Measurements from ENCODE around the gene ALDH9A1.
"Not testable (repeated sequence)": the region's sequence is repeated elsewhere in the genome, so short reads cannot be mapped to it uniquely, and the experiment has no call there.

The ALDH9A1 gene

GRCh38 chr1:165680773-165681172 lies 17.6 kb downstream of the ALDH9A1 start:
- no CpG with 5 or more reads among the region's 4 CpGs for WGBS, 2 donors (ENCODE audit: extremely low coverage in 2 of 2, insufficient read length in 2 of 2, insufficient replicate concordance in 1 of 2)
- not testable (repeated sequence) for H3K14ac ChIP-seq (ENCODE audit: low read length)

GRCh38 chr1:165680303-165680702 lies 18.1 kb downstream of the ALDH9A1 start:
- no peak overlapping the region for H3K9ac ChIP-seq (ENCODE audit: low read depth, low read length, poor library complexity)
- H3K4me1 ChIP-seq (ENCODE audit: control insufficient read depth in 2 of 2, insufficient read depth in 1 of 2, low read depth in 1 of 2, low read length in 2 of 2), result no peaks in the 10 kb centered on the region
- H4K8ac ChIP-seq (ENCODE audit: low read depth, low read length), result no peak overlapping the region
- no peak overlapping the region for H2AK5ac ChIP-seq (ENCODE audit: low read depth, low read length)
- H2BK12ac ChIP-seq (ENCODE audit: low read length), result no peak overlapping the region
- H2BK5ac ChIP-seq (ENCODE audit: low read length), result no peak overlapping the region
- no peak overlapping the region for H2BK15ac ChIP-seq (ENCODE audit: low read length)
- no peak overlapping the region for H3K23ac ChIP-seq (ENCODE audit: low read depth, low read length, poor library complexity)
- H3K14ac ChIP-seq (ENCODE audit: low read length), result no peak overlapping the region
- H3K4ac ChIP-seq (ENCODE audit: low read length), result no peak overlapping the region
- peaks cover 0 to 11% of the 10 kb centered on the region in 2 donors for H3K9me3 ChIP-seq (replicated peaks in 1 of 2; ENCODE audit: control insufficient read depth in 2 of 2, insufficient read depth in 1 of 2, low read depth in 1 of 2, low read length in 2 of 2)
- no peak overlapping the region for H3K4me2 ChIP-seq (ENCODE audit: insufficient read depth, low read length, poor library complexity, severe bottlenecking)
- peaks cover 2% of the 10 kb centered on the region for H3K79me1 ChIP-seq (ENCODE audit: low read depth, low read length)
- H3K4me3 ChIP-seq (ENCODE audit: low read length in 2 of 2), result no peak overlapping the region
- H2BK120ac ChIP-seq (ENCODE audit: low read depth, low read length), result no peak overlapping the region
- no peak overlapping the region for H2AFZ ChIP-seq (ENCODE audit: low read length)
- DNase-seq (ENCODE audit: low spot score), result no peak
- H4K91ac ChIP-seq (ENCODE audit: low read depth, low read length, poor library complexity), result no peak overlapping the region
- H3K36me3 ChIP-seq (replicated peaks in 1 of 2; ENCODE audit: control insufficient read depth in 2 of 2, insufficient read depth in 2 of 2, low read length in 2 of 2), result peaks cover 16 to 89% of the 10 kb centered on the region in 2 donors
- H3K27ac ChIP-seq (replicated peaks; ENCODE audit: low read length), result no peak overlapping the region
- no peak overlapping the region for H3K18ac ChIP-seq (ENCODE audit: low read length)
- H3K27me3 ChIP-seq (ENCODE audit: control insufficient read depth in 3 of 3, insufficient read depth in 3 of 3, low read depth in 1 of 3, low read length in 3 of 3), result no peaks in the 10 kb centered on the region
- no CpG with 5 or more reads among the region's 2 CpGs for WGBS, 2 donors (ENCODE audit: extremely low coverage in 2 of 2, insufficient read length in 2 of 2, insufficient replicate concordance in 1 of 2)

More at GRCh38 chr1:165680773-165681172, 17.6 kb downstream of the ALDH9A1 start:
- H2AK5ac ChIP-seq (ENCODE audit: low read depth, low read length); H3K79me1 ChIP-seq (ENCODE audit: low read depth, low read length); H2AFZ ChIP-seq (ENCODE audit: low read length); H3K4me3 ChIP-seq (ENCODE audit: low read length in 2 of 2); H3K27me3 ChIP-seq (ENCODE audit: control insufficient read depth in 3 of 3, insufficient read depth in 3 of 3, low read depth in 1 of 3, low read length in 3 of 3); H3K4me1 ChIP-seq (ENCODE audit: control insufficient read depth in 2 of 2, insufficient read depth in 1 of 2, low read depth in 1 of 2, low read length in 2 of 2); H3K27ac ChIP-seq (replicated peaks; ENCODE audit: low read length); H4K8ac ChIP-seq (ENCODE audit: low read depth, low read length); H3K4ac ChIP-seq (ENCODE audit: low read length); H2BK15ac ChIP-seq (ENCODE audit: low read length); DNase-seq (ENCODE audit: low spot score); H3K4me2 ChIP-seq (ENCODE audit: insufficient read depth, low read length, poor library complexity, severe bottlenecking); H4K91ac ChIP-seq (ENCODE audit: low read depth, low read length, poor library complexity); H3K18ac ChIP-seq (ENCODE audit: low read length); H3K9me3 ChIP-seq (replicated peaks in 1 of 2; ENCODE audit: control insufficient read depth in 2 of 2, insufficient read depth in 1 of 2, low read depth in 1 of 2, low read length in 2 of 2); H2BK5ac ChIP-seq (ENCODE audit: low read length); H2BK12ac ChIP-seq (ENCODE audit: low read length); H3K23ac ChIP-seq (ENCODE audit: low read depth, low read length, poor library complexity); H2BK120ac ChIP-seq (ENCODE audit: low read depth, low read length); H3K9ac ChIP-seq (ENCODE audit: low read depth, low read length, poor library complexity): not testable (repeated sequence)
- H3K36me3 ChIP-seq (replicated peaks in 1 of 2; ENCODE audit: control insufficient read depth in 2 of 2, insufficient read depth in 2 of 2, low read length in 2 of 2), result peaks cover 18 to 89% of the 10 kb centered on the region in 2 donors

- H3K36me3 ChIP-seq (replicated peaks in 1 of 2; ENCODE audit: control insufficient read depth in 2 of 2, insufficient read depth in 2 of 2, low read length in 2 of 2), result peaks cover 16 to 90% of the 10 kb centered on the region in 2 donors
- peaks cover 2% of the 10 kb centered on the region for H3K79me1 ChIP-seq (ENCODE audit: low read depth, low read length)
- no peak overlapping the region for H2BK120ac ChIP-seq (ENCODE audit: low read depth, low read length)
- H2BK5ac ChIP-seq (ENCODE audit: low read length), result no peak overlapping the region
- no peak overlapping the region for H3K4me3 ChIP-seq (ENCODE audit: low read length in 2 of 2)
- H3K9me3 ChIP-seq (replicated peaks in 1 of 2; ENCODE audit: control insufficient read depth in 2 of 2, insufficient read depth in 1 of 2, low read depth in 1 of 2, low read length in 2 of 2), result peaks cover 0 to 11% of the 10 kb centered on the region in 2 donors
- no peaks in the 10 kb centered on the region for H3K27me3 ChIP-seq (ENCODE audit: control insufficient read depth in 3 of 3, insufficient read depth in 3 of 3, low read depth in 1 of 3, low read length in 3 of 3)
- H2AK5ac ChIP-seq (ENCODE audit: low read depth, low read length), result no peak overlapping the region
- no peak overlapping the region for H3K23ac ChIP-seq (ENCODE audit: low read depth, low read length, poor library complexity)
- H2BK15ac ChIP-seq (ENCODE audit: low read length), result no peak overlapping the region
- H3K18ac ChIP-seq (ENCODE audit: low read length), result no peak overlapping the region
- H2BK12ac ChIP-seq (ENCODE audit: low read length), result no peak overlapping the region
- H3K4me1 ChIP-seq (ENCODE audit: control insufficient read depth in 2 of 2, insufficient read depth in 1 of 2, low read depth in 1 of 2, low read length in 2 of 2), result no peaks in the 10 kb centered on the region
- H4K8ac ChIP-seq (ENCODE audit: low read depth, low read length), result no peak overlapping the region
- no peak overlapping the region for H3K9ac ChIP-seq (ENCODE audit: low read depth, low read length, poor library complexity)
- H3K4ac ChIP-seq (ENCODE audit: low read length), result no peak overlapping the region
- no peak overlapping the region for H3K27ac ChIP-seq (replicated peaks; ENCODE audit: low read length)
- H3K4me2 ChIP-seq (ENCODE audit: insufficient read depth, low read length, poor library complexity, severe bottlenecking), result no peak overlapping the region
- no peak overlapping the region for H2AFZ ChIP-seq (ENCODE audit: low read length)
- no peak overlapping the region for H3K14ac ChIP-seq (ENCODE audit: low read length)
- DNase-seq (ENCODE audit: low spot score), result no peak
- H4K91ac ChIP-seq (ENCODE audit: low read depth, low read length, poor library complexity), result no peak overlapping the region
- no CpG with 5 or more reads among the region's 1 CpG for WGBS, 2 donors (ENCODE audit: extremely low coverage in 2 of 2, insufficient read length in 2 of 2, insufficient replicate concordance in 1 of 2)
Measured at GRCh38 chr1:165679282-165680036, 18.9 kb downstream of the ALDH9A1 start.

GRCh38 chr1:165678509-165678908 lies 19.9 kb downstream of the ALDH9A1 start:
- Histone ChIP-seq H3K4me1 (ENCODE audit: control insufficient read depth in 2 of 2, insufficient read depth in 1 of 2, low read depth in 1 of 2, low read length in 2 of 2) (no peaks in the 10 kb centered on the region), H3K79me1 (ENCODE audit: low read depth, low read length) (peaks cover 2% of the 10 kb centered on the region), H2BK15ac (ENCODE audit: low read length) (no peak overlapping the region), H3K36me3 (replicated peaks in 1 of 2; ENCODE audit: control insufficient read depth in 2 of 2, insufficient read depth in 2 of 2, low read length in 2 of 2) (peaks cover 16 to 86% of the 10 kb centered on the region in 2 donors), H2BK120ac (ENCODE audit: low read depth, low read length) (no peak overlapping the region), H3K9me3 (replicated peaks in 1 of 2; ENCODE audit: control insufficient read depth in 2 of 2, insufficient read depth in 1 of 2, low read depth in 1 of 2, low read length in 2 of 2) (peaks cover 0 to 11% of the 10 kb centered on the region in 2 donors), H3K14ac (ENCODE audit: low read length) (no peak overlapping the region), H2BK12ac (ENCODE audit: low read length) (no peak overlapping the region), H4K8ac (ENCODE audit: low read depth, low read length) (no peak overlapping the region), H3K4me2 (ENCODE audit: insufficient read depth, low read length, poor library complexity, severe bottlenecking) (no peak overlapping the region), H3K27me3 (ENCODE audit: control insufficient read depth in 3 of 3, insufficient read depth in 3 of 3, low read depth in 1 of 3, low read length in 3 of 3) (no peaks in the 10 kb centered on the region), H4K91ac (ENCODE audit: low read depth, low read length, poor library complexity) (no peak overlapping the region), H3K4me3 (ENCODE audit: low read length in 2 of 2) (no peak overlapping the region), H3K23ac (ENCODE audit: low read depth, low read length, poor library complexity) (no peak overlapping the region), H2AFZ (ENCODE audit: low read length) (no peak overlapping the region), H2AK5ac (ENCODE audit: low read depth, low read length) (no peak overlapping the region), H2BK5ac (ENCODE audit: low read length) (no peak overlapping the region), H3K18ac (ENCODE audit: low read length) (no peak overlapping the region), H3K9ac (ENCODE audit: low read depth, low read length, poor library complexity) (no peak overlapping the region), H3K27ac (replicated peaks; ENCODE audit: low read length) (no peak overlapping the region), H3K4ac (ENCODE audit: low read length) (no peak overlapping the region)
- WGBS, 2 donors (ENCODE audit: extremely low coverage in 2 of 2, insufficient read length in 2 of 2, insufficient replicate concordance in 1 of 2), result no CpG with 5 or more reads among the region's 2 CpGs
- DNase-seq (ENCODE audit: low spot score), result no peak
